ENCODE data around the gene NTMT1. TPM values are rescaled to one million over a fixed set of nuclear protein-coding genes. Genes with fewer than 3 reads are reported as not detected.

Gene NTMT1
- total and polyA plus RNA-seq, 8 donors = 1.7 to 68.4 (median 28.0) TPM

DNA sequence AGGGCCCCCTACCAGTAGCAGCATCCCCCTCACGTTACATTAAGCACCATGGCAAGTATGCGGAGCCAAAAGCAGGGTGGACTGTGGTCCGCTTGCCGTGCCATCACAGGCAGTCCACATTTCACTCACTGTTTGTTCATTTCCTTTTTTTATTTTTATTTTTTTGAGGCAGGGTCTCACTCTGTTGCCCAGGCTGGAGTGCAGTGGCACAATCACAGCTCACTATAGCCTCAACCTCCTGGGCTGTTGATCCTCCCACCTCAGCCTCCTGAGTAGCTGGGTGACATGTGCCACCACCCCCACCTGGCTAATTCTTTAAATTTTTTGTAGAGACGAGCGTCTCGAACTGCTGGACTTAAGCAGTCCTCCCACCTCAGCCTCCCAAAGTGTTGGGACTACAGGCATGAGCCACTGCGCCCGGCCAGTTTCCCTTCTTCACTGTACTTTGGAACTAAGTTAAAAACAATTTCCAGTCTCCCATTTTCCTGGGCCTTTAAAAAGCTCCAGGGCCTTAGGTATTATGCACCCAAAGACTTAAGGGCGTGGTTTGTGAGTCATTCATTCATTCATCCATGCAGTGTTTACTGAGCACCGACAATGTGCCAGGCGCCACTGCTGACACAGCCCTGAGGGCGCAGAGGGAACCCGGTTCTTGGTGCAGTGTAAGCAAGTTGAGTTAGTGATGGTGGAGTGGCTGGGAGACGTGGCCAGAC lies 59.4 kb downstream of the NTMT1 start:
- peaks cover 0 to 31% (median 0%) of the 10 kb centered on the region in 3 donors for H3K27me3 ChIP-seq

More for the DNA sequence above, 59.4 kb downstream of the NTMT1 start:
- Histone ChIP-seq H3K4me1 (no peaks in the 10 kb centered on the region), H3K36me3 (no peaks in the 10 kb centered on the region), H3K4me3 (no peak overlapping the region), H3K27ac (no peak overlapping the region), H3K9me3 (no peaks in the 10 kb centered on the region)
- WGBS, 5 donors = 67 to 75% (median 68%) methylated on average over 15 of the region's 15 CpGs
- intact Hi-C loops (cut with DNase I; ENCODE audit: low total_unique reads) = no loop called here
- TF ChIP-seq CTCF (IDR thresholded peaks at IDR 0.05) = no peak
- no peak for TF ChIP-seq EP300 (IDR thresholded peaks at IDR 0.05)
- no peak for TF ChIP-seq POLR2AphosphoS5 (IDR thresholded peaks at IDR 0.05)
- TF ChIP-seq POLR2A (IDR thresholded peaks at IDR 0.05) = no peak
- DNase-seq = no peak

Other genes starting within 250 kb of the NTMT1 start
- gene C9orf50, start 5.1 kb upstream of the NTMT1 start, total RNA-seq = not detected
- gene C9orf50, start 5.1 kb upstream of the NTMT1 start, polyA plus RNA-seq = under 1 TPM in 1 of 3 donors, not detected in 2; 0.13 TPM
- gene ASB6, start 16.0 kb downstream of the NTMT1 start, total RNA-seq = 10 to 100 TPM in 4 of 5 donors, 1 to 10 TPM in 1; 7.5 to 35.6 (median 18.1) TPM
- gene ASB6, start 16.0 kb downstream of the NTMT1 start, polyA plus RNA-seq = 10 to 100 TPM in 2 of 3 donors, 1 to 10 TPM in 1; 9.6 to 12.6 (median 10.3) TPM
- gene PRRX2, start 39.5 kb downstream of the NTMT1 start, total RNA-seq = 1 to 10 TPM in 2 of 5 donors, under 1 TPM in 1, not detected in 2; 0.87 to 2.6 (median 1.7) TPM
- 1 to 10 TPM; 3.3 to 8.4 (median 6.7) TPM for gene PRRX2, start 39.5 kb downstream of the NTMT1 start, polyA plus RNA-seq
- 1 to 10 TPM in 3 of 5 donors, under 1 TPM in 1, not detected in 1; 0.58 to 3.6 (median 2.6) TPM for gene PTGES, start 126.9 kb downstream of the NTMT1 start, total RNA-seq
- gene PTGES, start 126.9 kb downstream of the NTMT1 start, polyA plus RNA-seq = 10 to 100 TPM in 1 of 3 donors, 1 to 10 TPM in 2; 3.7 to 15.3 (median 9.9) TPM
- gene TOR1B, start 177.0 kb downstream of the NTMT1 start, total RNA-seq = 100 to 1,000 TPM in 1 of 5 donors, 10 to 100 TPM in 3, 1 to 10 TPM in 1; 6.7 to 151 (median 30.7) TPM
- gene TOR1B, start 177.0 kb downstream of the NTMT1 start, polyA plus RNA-seq = 10 to 100 TPM in 2 of 3 donors, 1 to 10 TPM in 1; 4.7 to 13.0 (median 11.1) TPM
- gene TOR1A, start 198.0 kb downstream of the NTMT1 start, total RNA-seq = 10 to 100 TPM in 4 of 5 donors, 1 to 10 TPM in 1; 6.4 to 77.6 (median 28.1) TPM
- 10 to 100 TPM; 13.9 to 18.3 (median 16.6) TPM for gene TOR1A, start 198.0 kb downstream of the NTMT1 start, polyA plus RNA-seq
- 10 to 100 TPM; 18.7 to 62.0 (median 31.7) TPM for gene C9orf78, start 209.1 kb downstream of the NTMT1 start, total RNA-seq
- 10 to 100 TPM; 54.5 to 67.5 (median 55.3) TPM for gene C9orf78, start 209.1 kb downstream of the NTMT1 start, polyA plus RNA-seq
- 10 to 100 TPM in 3 of 5 donors, 1 to 10 TPM in 2; 7.3 to 52.1 (median 16.9) TPM for gene USP20, start 209.3 kb downstream of the NTMT1 start, total RNA-seq
- gene USP20, start 209.3 kb downstream of the NTMT1 start, polyA plus RNA-seq = 10 to 100 TPM; 15.9 to 32.4 (median 17.3) TPM